ENCODE results near the gene MEGF11. TPM values are rescaled to one million over a fixed set of nuclear protein-coding genes. Genes with fewer than 3 reads are reported as not detected.

The MEGF11 gene
- total RNA-seq, 1 experiment from 2014 or later, result not detected

DNA sequence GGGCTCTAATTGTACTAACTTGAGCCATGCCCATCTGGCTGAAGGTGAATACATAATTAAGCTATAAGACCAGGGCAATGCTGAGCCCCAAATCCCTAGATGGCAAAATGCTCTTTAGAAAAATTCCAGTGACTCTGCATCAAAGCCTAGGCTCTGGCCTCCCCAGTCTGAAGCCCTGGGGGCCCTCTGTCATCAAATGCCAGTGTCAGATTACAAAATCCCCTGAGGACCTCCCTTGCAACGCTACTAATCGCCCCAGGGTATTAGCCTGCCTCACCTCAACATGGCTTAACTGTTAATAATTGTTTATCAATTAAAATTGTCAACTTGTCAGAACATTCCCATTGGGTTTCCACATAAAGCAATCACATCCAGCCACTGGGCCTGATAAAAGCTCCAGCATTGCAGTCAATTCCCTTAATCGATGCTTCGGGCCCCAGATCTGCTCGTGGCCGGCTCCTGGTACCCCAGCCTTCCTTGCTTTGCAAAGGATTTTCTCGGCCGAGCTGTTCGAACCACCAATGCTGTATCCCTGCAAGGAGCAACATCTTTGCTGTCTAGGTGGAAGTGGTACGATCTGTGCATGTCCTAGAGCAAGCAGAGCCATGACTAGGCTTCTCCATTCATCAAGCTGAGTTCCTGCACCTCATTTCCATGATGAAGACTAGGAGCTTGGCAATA is 151.7 kb downstream of the MEGF11 start:
- Histone ChIP-seq H3K27me3 (ENCODE audit: low read length) (no peaks in the 10 kb centered on the region; the same call in 1 of the 2 replicates), H3K9me2 (replicated peaks; ENCODE audit: insufficient read depth, low read length) (no peaks in the 10 kb centered on the region), H3K9me3 (ENCODE audit: low read length) (no peaks in the 10 kb centered on the region), H3K27ac (ENCODE audit: low read length) (no peak overlapping the region), H3K4me3 (ENCODE audit: low read length) (no peak overlapping the region), H3K79me2 (ENCODE audit: low read length) (no peaks in the 10 kb centered on the region), H2AFZ (ENCODE audit: low read length) (no peak overlapping the region), H3K4me1 (ENCODE audit: low read length) (peaks cover 7% of the 10 kb centered on the region), H4K20me1 (ENCODE audit: insufficient read depth, low read depth, low read length) (no peaks in the 10 kb centered on the region), H3K4me2 (ENCODE audit: low read depth, low read length, poor library complexity, severe bottlenecking) (no peak overlapping the region), H3K9ac (ENCODE audit: low read length) (no peak overlapping the region), H3K36me3 (ENCODE audit: insufficient read depth, low read length) (no peaks in the 10 kb centered on the region)
- DNase-seq, result no peak

DNA sequence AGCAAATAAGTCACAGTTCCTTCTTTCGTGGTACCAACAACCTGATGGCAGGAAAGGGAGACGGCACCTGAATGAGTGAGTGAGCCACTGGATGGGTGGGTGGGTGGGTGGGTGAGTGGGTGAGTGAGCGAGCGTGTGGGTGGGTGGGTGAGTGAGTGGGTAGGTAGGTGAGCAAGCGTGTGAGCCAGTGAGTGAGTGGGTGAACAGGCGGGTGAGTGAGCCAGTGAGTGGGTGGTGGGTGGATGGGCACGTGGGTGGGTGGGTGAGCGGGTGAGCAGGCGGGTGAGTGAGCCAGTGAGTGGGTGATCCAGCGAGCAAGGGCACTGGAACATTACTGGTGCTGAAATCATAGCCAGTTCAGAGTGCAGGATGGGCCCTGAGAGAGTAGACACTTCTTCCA is 152.8 kb downstream of the MEGF11 start:
- Histone ChIP-seq H3K4me3 (ENCODE audit: low read length) (no peak overlapping the region), H3K9me3 (ENCODE audit: low read length) (no peaks in the 10 kb centered on the region), H2AFZ (ENCODE audit: low read length) (no peak overlapping the region), H3K4me1 (ENCODE audit: low read length) (peaks cover 7% of the 10 kb centered on the region), H3K4me2 (ENCODE audit: low read depth, low read length, poor library complexity, severe bottlenecking) (no peak overlapping the region), H3K27me3 (ENCODE audit: low read length) (no peaks in the 10 kb centered on the region; the same call in 1 of the 2 replicates), H3K36me3 (ENCODE audit: insufficient read depth, low read length) (no peaks in the 10 kb centered on the region), H3K79me2 (ENCODE audit: low read length) (no peaks in the 10 kb centered on the region), H4K20me1 (ENCODE audit: insufficient read depth, low read depth, low read length) (no peaks in the 10 kb centered on the region), H3K27ac (ENCODE audit: low read length) (no peak overlapping the region), H3K9me2 (replicated peaks; ENCODE audit: insufficient read depth, low read length) (no peaks in the 10 kb centered on the region), H3K9ac (ENCODE audit: low read length) (no peak overlapping the region)
- DNase-seq, result no peak

DNA sequence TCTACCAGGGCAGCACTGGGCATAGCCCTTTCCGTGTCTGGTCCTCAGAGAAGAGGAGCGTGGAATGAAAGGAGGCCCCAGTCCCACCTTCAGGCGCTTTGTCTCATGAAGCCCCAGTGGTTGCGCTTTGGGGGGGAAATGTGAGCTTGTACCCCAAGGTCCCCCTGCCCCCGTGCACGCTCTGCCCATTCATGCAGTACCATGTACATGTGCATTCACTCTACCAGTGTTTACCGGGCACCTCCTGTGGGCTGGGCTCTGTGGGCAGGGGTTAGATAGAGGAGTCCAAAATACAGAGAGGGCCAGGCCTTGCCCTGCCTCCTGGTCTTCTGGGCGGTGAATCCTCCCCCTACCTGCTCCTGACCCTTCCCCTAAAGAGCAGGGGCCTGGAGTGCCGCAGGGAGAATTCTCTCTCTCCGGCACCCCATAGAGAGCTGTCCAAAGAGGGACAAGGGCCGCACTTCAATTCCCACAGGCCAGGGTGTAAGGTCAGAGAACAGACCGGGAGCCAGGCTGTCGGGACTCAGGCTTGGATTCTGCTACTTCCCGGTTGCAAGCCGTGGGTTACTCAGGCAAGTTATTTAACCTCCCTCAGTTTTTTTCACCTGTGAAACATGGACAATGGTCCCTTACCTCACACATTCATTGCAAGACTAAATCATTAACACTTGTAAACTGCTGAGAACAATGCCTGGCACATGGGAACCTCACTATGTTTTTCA is 153.4 kb downstream of the MEGF11 start:
- peaks cover 7% of the 10 kb centered on the region for H3K4me1 ChIP-seq (ENCODE audit: low read length)
- H3K36me3 ChIP-seq (ENCODE audit: insufficient read depth, low read length), result no peaks in the 10 kb centered on the region

DNA sequence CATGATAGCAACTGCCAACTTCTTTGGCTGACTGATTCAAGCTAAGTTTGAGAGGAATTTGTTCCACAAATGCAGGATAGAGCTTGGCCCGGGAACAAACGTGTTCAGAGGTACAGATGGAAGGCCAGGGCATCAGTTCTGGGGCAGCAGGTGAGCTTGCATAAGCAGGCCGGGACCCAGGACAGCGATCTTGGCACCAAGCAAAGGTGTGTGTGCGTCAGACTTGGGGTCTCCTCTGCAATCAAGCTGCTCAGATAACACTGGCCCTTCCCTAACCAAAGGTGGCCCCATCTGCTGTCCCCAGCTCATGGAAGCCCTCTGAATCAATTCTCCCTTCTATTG is 155.6 kb downstream of the MEGF11 start:
- H2AFZ ChIP-seq (ENCODE audit: low read length), result no peak overlapping the region
- H3K4me3 ChIP-seq (ENCODE audit: low read length), result no peak overlapping the region
- H3K79me2 ChIP-seq (ENCODE audit: low read length), result no peaks in the 10 kb centered on the region
- H3K27me3 ChIP-seq (ENCODE audit: low read length), result no peaks in the 10 kb centered on the region; the same call in 1 of the 2 replicates
- no peak overlapping the region for H3K9ac ChIP-seq (ENCODE audit: low read length)
- no peaks in the 10 kb centered on the region for H3K9me2 ChIP-seq (replicated peaks; ENCODE audit: insufficient read depth, low read length)
- H3K4me1 ChIP-seq (ENCODE audit: low read length), result peaks cover 7% of the 10 kb centered on the region
- H4K20me1 ChIP-seq (ENCODE audit: insufficient read depth, low read depth, low read length), result no peaks in the 10 kb centered on the region
- no peak for DNase-seq
- no peak overlapping the region for H3K4me2 ChIP-seq (ENCODE audit: low read depth, low read length, poor library complexity, severe bottlenecking)
- no peak overlapping the region for H3K27ac ChIP-seq (ENCODE audit: low read length)
- no peaks in the 10 kb centered on the region for H3K9me3 ChIP-seq (ENCODE audit: low read length)
- H3K36me3 ChIP-seq (ENCODE audit: insufficient read depth, low read length), result no peaks in the 10 kb centered on the region

More for the DNA sequence above, 153.4 kb downstream of the MEGF11 start:
- H3K9me3 ChIP-seq (ENCODE audit: low read length), result no peaks in the 10 kb centered on the region
- H3K4me3 ChIP-seq (ENCODE audit: low read length), result no peak overlapping the region
- H3K4me2 ChIP-seq (ENCODE audit: low read depth, low read length, poor library complexity, severe bottlenecking), result no peak overlapping the region
- no peaks in the 10 kb centered on the region; the same call in 1 of the 2 replicates for H3K27me3 ChIP-seq (ENCODE audit: low read length)
- H3K27ac ChIP-seq (ENCODE audit: low read length), result no peak overlapping the region
- no peaks in the 10 kb centered on the region for H3K79me2 ChIP-seq (ENCODE audit: low read length)
- H2AFZ ChIP-seq (ENCODE audit: low read length), result no peak overlapping the region
- no peaks in the 10 kb centered on the region for H4K20me1 ChIP-seq (ENCODE audit: insufficient read depth, low read depth, low read length)
- H3K9ac ChIP-seq (ENCODE audit: low read length), result no peak overlapping the region
- no peak for DNase-seq
- no peaks in the 10 kb centered on the region for H3K9me2 ChIP-seq (replicated peaks; ENCODE audit: insufficient read depth, low read length)

DNA sequence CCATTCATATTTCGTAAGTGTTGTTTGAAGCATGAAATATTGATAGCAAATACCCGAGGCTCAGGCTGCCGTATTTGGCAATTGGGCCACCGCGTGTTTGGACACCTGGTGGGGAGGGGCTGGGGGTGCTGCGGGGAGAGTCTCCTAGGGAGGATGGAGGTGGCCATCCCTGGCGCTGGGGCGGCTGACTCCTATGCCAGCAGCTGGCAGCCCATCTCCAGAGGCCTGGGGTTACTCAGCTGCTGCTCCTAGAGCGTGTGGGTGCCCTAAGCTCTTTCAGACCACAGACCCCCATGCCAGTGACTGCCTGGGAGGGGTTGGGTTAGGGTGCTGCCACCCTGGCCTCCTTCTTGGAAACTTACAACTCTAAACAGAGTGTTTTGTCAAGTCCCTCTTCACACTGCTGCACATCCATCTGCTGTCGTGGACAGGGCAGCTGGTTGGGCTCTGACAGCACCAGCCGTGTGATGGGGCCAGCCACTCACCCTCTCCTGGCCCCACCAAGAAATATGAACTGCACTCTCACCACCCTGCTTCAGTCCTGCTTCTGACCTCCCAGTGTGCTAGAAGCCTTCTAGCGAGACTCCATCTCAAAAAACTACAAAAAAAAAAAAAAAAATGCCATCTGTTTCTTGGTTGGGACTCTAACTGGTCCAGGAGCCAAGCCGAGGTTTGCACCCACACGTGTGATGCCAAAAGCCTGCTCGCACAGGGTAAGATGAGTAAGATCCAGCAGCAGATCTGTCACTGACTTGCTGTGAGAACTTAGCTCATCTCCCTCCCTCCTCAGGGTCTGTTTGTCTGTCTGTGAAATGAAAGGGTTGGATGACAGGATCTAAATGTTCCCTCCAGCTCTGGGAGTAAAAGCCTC is 156.2 kb downstream of the MEGF11 start:
- Histone ChIP-seq H3K27ac (ENCODE audit: low read length) (no peak overlapping the region), H3K79me2 (ENCODE audit: low read length) (no peaks in the 10 kb centered on the region), H3K9me3 (ENCODE audit: low read length) (no peaks in the 10 kb centered on the region), H3K36me3 (ENCODE audit: insufficient read depth, low read length) (no peaks in the 10 kb centered on the region), H3K4me1 (ENCODE audit: low read length) (peaks cover 7% of the 10 kb centered on the region), H4K20me1 (ENCODE audit: insufficient read depth, low read depth, low read length) (no peaks in the 10 kb centered on the region), H3K9ac (ENCODE audit: low read length) (no peak overlapping the region), H2AFZ (ENCODE audit: low read length) (no peak overlapping the region), H3K4me3 (ENCODE audit: low read length) (no peak overlapping the region), H3K9me2 (replicated peaks; ENCODE audit: insufficient read depth, low read length) (no peaks in the 10 kb centered on the region), H3K27me3 (ENCODE audit: low read length) (no peaks in the 10 kb centered on the region; the same call in 1 of the 2 replicates), H3K4me2 (ENCODE audit: low read depth, low read length, poor library complexity, severe bottlenecking) (no peak overlapping the region)
- no peak for DNase-seq

DNA sequence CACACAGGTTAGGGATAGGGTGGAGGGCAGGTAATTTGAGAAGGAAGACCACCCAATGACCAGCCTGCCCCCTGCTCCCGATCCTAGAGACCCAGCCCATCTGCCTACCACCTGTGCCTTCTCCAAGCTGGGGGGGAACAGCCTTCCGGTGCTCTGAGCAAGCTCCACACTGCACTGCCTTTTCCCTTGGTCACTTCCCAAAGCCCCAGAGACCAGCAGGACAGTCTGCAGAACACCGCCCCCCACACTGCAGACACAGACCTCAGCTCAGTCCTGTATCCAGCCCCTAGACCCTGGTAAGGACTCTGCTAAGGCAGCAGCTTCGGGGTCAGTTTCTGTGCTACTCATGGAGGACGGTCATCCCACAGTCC is 156.9 kb downstream of the MEGF11 start:
- H3K27ac ChIP-seq (ENCODE audit: low read length), result no peak overlapping the region
- H3K36me3 ChIP-seq (ENCODE audit: insufficient read depth, low read length), result no peaks in the 10 kb centered on the region
- no peaks in the 10 kb centered on the region for H3K79me2 ChIP-seq (ENCODE audit: low read length)
- no peak overlapping the region for H3K4me3 ChIP-seq (ENCODE audit: low read length)
- no peaks in the 10 kb centered on the region for H4K20me1 ChIP-seq (ENCODE audit: insufficient read depth, low read depth, low read length)
- H2AFZ ChIP-seq (ENCODE audit: low read length), result no peak overlapping the region
- H3K9me3 ChIP-seq (ENCODE audit: low read length), result no peaks in the 10 kb centered on the region
- no peaks in the 10 kb centered on the region for H3K9me2 ChIP-seq (replicated peaks; ENCODE audit: insufficient read depth, low read length)
- no peak for DNase-seq
- H3K27me3 ChIP-seq (ENCODE audit: low read length), result no peaks in the 10 kb centered on the region; the same call in 1 of the 2 replicates
- H3K4me1 ChIP-seq (ENCODE audit: low read length), result peaks cover 4% of the 10 kb centered on the region
- H3K9ac ChIP-seq (ENCODE audit: low read length), result no peak overlapping the region
- H3K4me2 ChIP-seq (ENCODE audit: low read depth, low read length, poor library complexity, severe bottlenecking), result no peak overlapping the region

DNA sequence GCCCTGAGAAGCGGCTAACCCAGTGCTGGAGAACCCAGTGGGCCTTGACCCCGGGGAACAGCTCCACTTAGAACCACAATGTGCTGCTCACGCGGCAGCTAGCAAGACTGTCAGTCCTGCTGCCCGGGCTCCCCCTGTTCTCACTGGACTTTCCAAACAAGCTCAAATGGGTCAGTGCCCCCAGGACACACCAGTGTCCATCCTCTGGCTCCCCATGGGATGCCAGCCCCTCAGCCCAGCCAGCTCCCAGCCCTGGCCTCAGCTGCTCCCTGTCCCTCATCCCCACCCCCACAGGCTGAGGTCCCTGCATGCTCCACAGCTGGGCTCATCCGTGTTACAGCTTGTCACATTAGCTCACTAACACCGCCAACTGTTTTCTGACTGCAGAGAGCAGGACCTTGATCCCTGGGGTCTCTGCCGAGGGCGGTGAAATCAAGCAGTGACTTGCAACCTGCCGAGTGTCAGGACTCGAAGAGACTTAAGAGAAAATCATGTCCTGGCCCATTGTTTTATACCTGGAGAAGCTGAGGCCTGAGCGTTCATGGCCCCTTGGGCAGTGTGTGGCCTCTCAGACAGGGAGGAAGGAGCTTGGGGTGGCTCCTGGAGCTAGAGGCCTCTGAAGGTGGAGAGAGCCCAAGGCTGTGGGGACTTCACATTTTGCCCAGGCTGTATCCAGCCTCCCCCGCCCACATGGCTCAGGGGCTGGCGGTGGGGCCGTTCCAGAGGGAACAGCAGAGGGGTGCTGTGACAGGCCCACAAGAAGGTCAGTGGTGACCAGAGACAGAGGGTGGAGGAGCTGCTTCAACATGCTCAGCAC is 157.5 kb downstream of the MEGF11 start:
- Histone ChIP-seq H4K20me1 (ENCODE audit: insufficient read depth, low read depth, low read length) (no peaks in the 10 kb centered on the region), H3K27me3 (ENCODE audit: low read length) (no peaks in the 10 kb centered on the region), H3K9ac (ENCODE audit: low read length) (no peak overlapping the region), H3K27ac (ENCODE audit: low read length) (no peak overlapping the region), H3K9me3 (ENCODE audit: low read length) (no peaks in the 10 kb centered on the region), H2AFZ (ENCODE audit: low read length) (no peak overlapping the region), H3K4me2 (ENCODE audit: low read depth, low read length, poor library complexity, severe bottlenecking) (no peak overlapping the region), H3K4me3 (ENCODE audit: low read length) (no peak overlapping the region), H3K9me2 (replicated peaks; ENCODE audit: insufficient read depth, low read length) (no peaks in the 10 kb centered on the region), H3K79me2 (ENCODE audit: low read length) (no peaks in the 10 kb centered on the region), H3K4me1 (ENCODE audit: low read length) (no peaks in the 10 kb centered on the region), H3K36me3 (ENCODE audit: insufficient read depth, low read length) (no peaks in the 10 kb centered on the region)
- DNase-seq, result no peak

All from Karpas-422 (cell line).